ENCODE results near the gene MTHFSD. TPM values are rescaled to one million over a fixed set of nuclear protein-coding genes. Genes with fewer than 3 reads are reported as not detected.

Gene MTHFSD
- total RNA-seq, 1 experiment from 2014 or later: 4.7 TPM

GRCh38 chr16:86523166-86523740 lies 31.8 kb downstream of the MTHFSD start:
- Histone ChIP-seq H3K79me1 (ENCODE audit: insufficient read depth, low read depth, low read length, poor library complexity, severe bottlenecking) (no peaks in the 10 kb centered on the region), H2BK20ac (ENCODE audit: low read depth, low read length, poor library complexity, severe bottlenecking) (no peak overlapping the region), H2BK120ac (ENCODE audit: low read depth, low read length, poor library complexity, severe bottlenecking) (no peak overlapping the region), H3K4me2 (ENCODE audit: insufficient read depth, insufficient read length, low read length) (no peak overlapping the region), H3K79me2 (ENCODE audit: insufficient read depth, low read length) (no peaks in the 10 kb centered on the region), H3T11ph (ENCODE audit: low read length) (no peak overlapping the region), H3K9ac (ENCODE audit: extremely low read depth, insufficient read length, low read length) (no peak overlapping the region), H2AK5ac (ENCODE audit: insufficient read length, low read length) (no peak overlapping the region), H3K27ac (ENCODE audit: insufficient read length, low read depth, low read length) (no peak overlapping the region), H3K56ac (ENCODE audit: insufficient read length, low read depth, low read length) (no peak overlapping the region), H3K4me1 (ENCODE audit: insufficient read depth, low read length) (no peaks in the 10 kb centered on the region), H4K5ac (ENCODE audit: insufficient read length, low read depth, low read length) (no peak overlapping the region), H3K27me3 (ENCODE audit: insufficient read depth, low read length) (peaks cover 7% of the 10 kb centered on the region; the same call in 1 of the 2 replicates), H4K20me1 (ENCODE audit: control insufficient read depth, insufficient read depth, insufficient read length) (no peaks in the 10 kb centered on the region), H2AFZ (ENCODE audit: low read length) (no peak overlapping the region), H3K9me3 (ENCODE audit: control insufficient read depth, low read depth, low read length) (no peaks in the 10 kb centered on the region), H3K14ac (ENCODE audit: insufficient read depth, low read length) (no peak overlapping the region), H2BK5ac (ENCODE audit: insufficient read length, low read length) (no peak overlapping the region), H3K23me2 (ENCODE audit: insufficient read length, low read depth, low read length, poor library complexity, severe bottlenecking) (no peaks in the 10 kb centered on the region), H2BK12ac (ENCODE audit: insufficient read length, low read depth, low read length) (no peak overlapping the region), H2BK15ac (ENCODE audit: low read depth, low read length) (no peak overlapping the region), H3K23ac (ENCODE audit: insufficient read length, low read depth, low read length) (no peak overlapping the region), H3K4ac (ENCODE audit: low read depth, low read length) (no peak overlapping the region), H3K18ac (ENCODE audit: insufficient read length, low read depth, low read length) (no peak overlapping the region), H4K91ac (ENCODE audit: insufficient read length, low read depth, low read length) (no peak overlapping the region), H4K8ac (replicated peaks; ENCODE audit: insufficient read length, low read depth, low read length) (no peak overlapping the region)
- Mint-ChIP-seq H3K9me3 (peaks cover 0 to 5% of the 10 kb centered on the region in 2 experiments; a peak in 2 of 5 replicates), H3K4me3 (no peak overlapping the region), H3K4me1 (peaks cover 2 to 9% of the 10 kb centered on the region in 2 experiments; a peak in 3 of 4 replicates), H3K27ac (no peak overlapping the region), H3K27me3 (ENCODE audit: low read depth) (peaks cover 58% of the 10 kb centered on the region), H3K36me3 (ENCODE audit: insufficient read depth in 1 of 3, low read depth in 3 of 3) (peaks cover 0 to 5% (median 0%) of the 10 kb centered on the region in 3 experiments; a peak in 1 of 7 replicates)
- no peak for DNase-seq
- no CpG with 5 or more reads among the region's 5 CpGs for WGBS (ENCODE audit: extremely low coverage, insufficient read length, low lambda C conversion rate)
- TF ChIP-seq CTCF (conservative IDR thresholded peaks at IDR 0.05): no peak
